ENCODE measurements around the gene TMEM169.

The TMEM169 gene, protein sequence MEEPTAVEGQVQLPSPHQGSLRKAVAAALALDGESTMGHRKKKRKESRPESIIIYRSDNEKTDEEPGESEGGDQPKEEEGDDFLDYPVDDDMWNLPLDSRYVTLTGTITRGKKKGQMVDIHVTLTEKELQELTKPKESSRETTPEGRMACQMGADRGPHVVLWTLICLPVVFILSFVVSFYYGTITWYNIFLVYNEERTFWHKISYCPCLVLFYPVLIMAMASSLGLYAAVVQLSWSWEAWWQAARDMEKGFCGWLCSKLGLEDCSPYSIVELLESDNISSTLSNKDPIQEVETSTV

DNA sequence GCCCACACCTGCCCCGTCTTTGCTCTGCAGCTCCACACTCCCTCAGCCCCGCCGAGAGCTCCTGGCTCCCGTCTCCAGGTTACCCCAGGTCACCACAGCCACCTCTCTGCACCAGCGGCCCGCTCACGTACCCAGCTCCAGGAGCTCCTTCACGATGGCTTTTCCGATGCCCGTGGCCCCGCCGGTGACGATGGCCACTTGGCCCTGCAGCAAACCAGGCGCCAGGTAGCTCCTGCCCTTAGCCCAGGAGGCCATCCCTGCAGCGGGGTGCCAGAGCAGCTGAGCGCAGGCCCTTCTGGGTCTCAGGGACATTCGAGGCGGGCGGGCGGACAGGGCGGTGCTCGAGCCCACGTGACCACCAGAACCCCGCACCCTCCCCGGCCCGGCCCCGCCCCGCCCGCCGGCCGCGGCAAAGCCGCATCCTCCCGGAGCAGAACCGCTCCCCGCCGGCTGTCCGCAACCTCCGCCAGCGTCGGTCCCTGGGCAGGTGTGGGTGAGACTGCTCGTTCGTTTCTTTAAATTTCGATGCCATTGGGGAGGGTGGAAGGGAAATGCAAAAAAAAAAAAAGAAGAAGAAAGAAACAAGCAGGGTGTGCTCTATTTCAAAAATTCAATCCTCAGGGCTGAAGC lies at the start of gene TMEM169, which contains the start of gene PECR:
TMEM169 (plus strand) TSS at position 433 of the 630 bp plus-strand sequence. CDS start 14,045 bp downstream, outside the sequence.
PECR (minus strand) TSS at position 323 of the 630 bp plus-strand sequence; CDS start at position 255, 68 bp downstream.
- peak; percentile 44 for DNase-seq

- DNase-seq, result peak; percentile 86
Measured at GRCh38 chr2:216031960-216032689, 49.6 kb upstream of the TMEM169 start.

GRCh38 chr2:216033403-216033802 lies 48.3 kb upstream of the TMEM169 start:
- DNase-seq, result no peak

DNA sequence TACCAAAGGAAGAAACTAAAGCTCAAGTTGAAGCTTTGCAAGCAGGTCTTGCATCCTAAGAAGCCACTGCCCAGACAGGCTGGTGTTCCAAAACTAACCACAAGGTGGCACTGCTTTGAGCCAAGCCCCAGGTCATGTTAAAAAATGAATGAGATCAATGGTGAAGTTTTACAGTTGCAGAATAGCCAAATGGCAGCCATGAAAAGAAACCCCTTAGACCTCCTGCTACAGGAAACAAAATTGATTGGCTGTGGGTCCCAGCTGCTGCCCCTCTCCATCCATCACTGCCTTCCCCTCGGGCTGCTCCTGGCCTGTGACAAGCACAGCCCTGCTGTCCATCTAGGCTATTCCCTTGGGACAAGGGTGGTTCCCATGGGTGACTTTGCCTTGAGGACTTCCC lies 47.7 kb upstream of the TMEM169 start:
- peak; percentile 58 for DNase-seq

GRCh38 chr2:216039918-216040317 lies 41.8 kb upstream of the TMEM169 start:
- no peak for DNase-seq

DNA sequence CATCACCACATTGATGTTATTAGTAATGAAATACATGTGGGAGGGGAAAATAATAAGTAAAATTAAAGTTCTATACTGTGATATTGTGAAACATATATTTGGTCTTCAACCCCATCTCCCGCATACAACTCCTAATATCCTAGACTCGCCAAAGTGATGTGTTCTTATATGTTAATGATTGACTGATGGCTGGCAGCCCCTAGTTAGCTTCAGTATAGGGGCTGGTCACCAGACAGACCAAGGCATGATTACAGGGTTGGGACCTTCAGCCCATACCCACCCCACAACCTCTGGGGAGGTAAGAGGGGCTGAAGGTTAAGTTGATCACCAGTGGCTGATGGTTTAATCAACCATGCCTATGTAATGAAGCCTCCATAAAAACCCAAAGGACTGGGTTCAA lies 40.3 kb upstream of the TMEM169 start:
- DNase-seq, result no peak

GRCh38 chr2:216043949-216044348 lies 37.8 kb upstream of the TMEM169 start:
- DNase-seq, result no peak

- DNase-seq, result no peak
Measured at GRCh38 chr2:216044883-216045486, 36.7 kb upstream of the TMEM169 start.

- no peak for DNase-seq
Measured at GRCh38 chr2:216047397-216047796, 34.3 kb upstream of the TMEM169 start.

DNA sequence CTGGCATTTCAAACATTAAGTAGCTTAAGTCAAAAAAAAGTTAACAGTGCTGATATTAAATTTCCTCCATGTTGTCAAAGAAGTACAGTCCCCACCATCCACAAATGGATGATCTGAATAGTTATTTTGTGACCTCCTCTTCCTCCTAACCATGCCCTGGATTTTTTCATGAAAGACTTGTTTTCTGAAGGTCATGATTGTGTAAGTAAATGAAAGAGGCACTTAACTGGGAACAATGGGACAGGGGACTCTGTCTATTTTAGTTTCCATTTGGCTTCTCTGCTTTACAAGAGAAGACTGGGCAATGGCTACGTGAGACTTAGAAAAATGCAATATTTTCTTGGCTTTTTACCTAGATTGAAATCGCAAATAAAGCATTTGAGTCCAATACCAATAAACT lies 32.3 kb upstream of the TMEM169 start:
- DNase-seq, result no peak

GRCh38 chr2:216051350-216051749 lies 30.4 kb upstream of the TMEM169 start:
- no peak for DNase-seq

GRCh38 chr2:216052420-216052819 lies 29.3 kb upstream of the TMEM169 start:
- DNase-seq, result no peak

GRCh38 chr2:216055680-216056079 lies 26.0 kb upstream of the TMEM169 start:
- no peak for DNase-seq

- no peak for DNase-seq
Measured at GRCh38 chr2:216056739-216057138, 25.0 kb upstream of the TMEM169 start.

GRCh38 chr2:216057688-216058193 lies 24.0 kb upstream of the TMEM169 start:
- DNase-seq, result peak; percentile 24

- DNase-seq, result no peak
Measured at GRCh38 chr2:216059233-216059834, 22.4 kb upstream of the TMEM169 start.

DNA sequence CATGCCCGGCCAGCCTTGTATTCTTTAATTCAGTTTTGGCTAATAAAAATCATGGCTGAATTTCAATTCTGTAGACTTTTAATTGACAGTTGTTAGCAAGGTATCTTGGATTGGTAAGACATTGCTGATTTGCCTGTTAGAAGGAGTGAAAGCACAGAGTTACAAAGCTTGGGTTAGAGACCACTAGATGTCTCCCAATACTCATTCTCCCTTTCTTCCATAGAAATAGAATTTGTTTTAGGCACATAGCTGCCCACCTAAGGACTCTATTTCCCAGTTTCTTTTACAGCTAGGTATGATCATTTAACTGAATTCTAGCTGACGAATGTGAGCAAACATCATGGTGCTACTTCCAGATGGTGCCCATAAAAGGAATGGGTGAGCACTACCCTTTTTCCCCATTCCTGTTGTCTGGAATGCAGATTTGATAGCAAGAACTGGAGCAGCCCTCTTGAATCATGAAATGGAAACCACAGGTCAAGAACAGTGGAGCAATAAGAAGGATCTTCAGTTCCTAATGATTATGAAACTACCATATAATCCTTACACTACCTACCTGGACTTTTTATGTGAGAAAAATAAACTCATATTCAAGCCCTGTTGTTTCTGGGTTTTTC lies 17.6 kb upstream of the TMEM169 start:
- peak; percentile 8 for DNase-seq

DNA sequence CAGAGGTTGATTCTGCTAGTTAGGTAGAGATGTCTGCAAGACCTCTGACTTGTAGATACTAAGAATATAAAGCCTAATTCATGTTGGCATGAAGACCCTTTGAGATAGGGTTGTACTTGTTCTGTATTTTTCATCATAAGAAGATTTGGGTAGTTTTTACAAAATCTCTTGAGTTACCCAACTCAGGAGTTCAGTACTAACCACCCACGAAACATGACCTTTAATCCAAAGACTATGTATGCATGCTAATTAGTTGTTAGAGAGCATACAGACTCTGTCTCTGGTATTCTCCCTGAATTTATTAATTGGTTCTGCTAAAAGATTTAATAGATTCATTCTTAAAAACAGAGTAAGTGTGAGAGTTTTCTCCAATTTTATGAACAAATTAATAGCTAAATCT lies 17.1 kb upstream of the TMEM169 start:
- no peak for DNase-seq

GRCh38 chr2:216066230-216066629 lies 15.5 kb upstream of the TMEM169 start:
- DNase-seq, result peak; percentile 40

GRCh38 chr2:216069028-216069427 lies 12.7 kb upstream of the TMEM169 start:
- no peak for DNase-seq

- DNase-seq, result no peak
Measured at GRCh38 chr2:216070195-216070594, 11.5 kb upstream of the TMEM169 start.

Measured in HCEC 1CT (cell line).